Prostate gland (tissue), 2 donors: Measurements from ENCODE around the gene CAB39. TPM values are rescaled to one million over a fixed set of nuclear protein-coding genes. Genes with fewer than 3 reads are reported as not detected.

Experiments
- DNase-seq: peaks from one replicate; pipeline ENCODE4 v3.0.0-alpha.2; 2019; ENCODE audit warnings: low spot score
- H3K27ac ChIP-seq, 2 donors: fragments of 200-600 bp; sonication (generic); 2 replicates each; pipeline ENCODE4 v1.5.1; 2017 to 2019
- H3K27me3 ChIP-seq: fragments of 200-600 bp; sonication (generic); replicated peaks from 2 replicates; pipeline ENCODE4 v1.5.1; 2019; ENCODE audit not compliant: insufficient read depth
- H3K36me3 ChIP-seq, 2 donors: fragments of 200-600 bp; sonication (generic); 1 replicate in 1 of 2; 2 replicates in 1 of 2; pipeline versions ENCODE4 v1.5.1 to v1.8.1; 2017 to 2019
- H3K4me1 ChIP-seq: fragments of 200-600 bp; sonication (generic); replicated peaks from 2 replicates; pipeline ENCODE4 v1.5.1; 2019
- H3K4me3 ChIP-seq, 2 donors: fragments of 200-600 bp; sonication (generic); 2 replicates each; pipeline ENCODE4 v1.5.1; 2017 to 2019
- H3K9me3 ChIP-seq: fragments of 200-600 bp; sonication (generic); 2 replicates; pipeline ENCODE4 v1.5.1; 2017
- POLR2A ChIP-seq: fragments of 450-650 bp; IDR thresholded peaks from one replicate; pipeline ENCODE4 v1.6.1; 2016; ENCODE audit warnings: antibody characterized with exemption, mild to moderate bottlenecking
- POLR2AphosphoS5 ChIP-seq: sonication (generic); formaldehyde crosslinking; IDR thresholded peaks from one replicate; pipeline ENCODE4 v1.6.1; 2017; ENCODE audit warnings: antibody characterized with exemption
- WGBS: methylation state at CpG from one replicate; pipeline ENCODE4 v1.1.5; 2018; 5-methylcytosine and 5-hydroxymethylcytosine counted together
- intact Hi-C: fragments of 100-400 bp; cut with DNase I; formaldehyde crosslinking; loops from one replicate; pipeline ENCODE4 v1.14.2; 2022
- total RNA-seq, 2 donors: library from RNA; depleted of rRNA; stranded (reverse); fragments of >200 nt; gene quantifications; one replicate each; pipeline ENCODE4 v1.1.0, GENCODE V29; 2016
- TF ChIP-seq, protein P1 (sequence below), 4 experiments: fragments of 200-600 bp in 2 of 4; fragments of 450-650 bp in 2 of 4; sonication (generic) in 2 of 4; IDR thresholded peaks; 1 replicate in 3 of 4; 2 replicates in 1 of 4; pipeline ENCODE4 v1.5.1; 2016 to 2019; ENCODE audit warnings: antibody characterized with exemption in 4 of 4, mild to moderate bottlenecking in 2 of 4, moderate library complexity in 2 of 4

The CAB39 gene
- total RNA-seq, 2 donors from 2014 or later = 75.4 to 105 TPM

GRCh38 chr2:230809015-230809414, 96.4 kb downstream of the CAB39 start:
- WGBS = 89% methylated on average over 10 of the region's 10 CpGs
- Histone ChIP-seq H3K27me3 (no peaks in the 10 kb centered on the region), H3K9me3 (no peaks in the 10 kb centered on the region), H3K4me1 (peaks cover 3% of the 10 kb centered on the region), H3K27ac (no peak overlapping the region), H3K4me3 (no peak overlapping the region), H3K36me3 (no peaks in the 10 kb centered on the region)
- no peak for DNase-seq
- TF ChIP-seq, protein P1, sequence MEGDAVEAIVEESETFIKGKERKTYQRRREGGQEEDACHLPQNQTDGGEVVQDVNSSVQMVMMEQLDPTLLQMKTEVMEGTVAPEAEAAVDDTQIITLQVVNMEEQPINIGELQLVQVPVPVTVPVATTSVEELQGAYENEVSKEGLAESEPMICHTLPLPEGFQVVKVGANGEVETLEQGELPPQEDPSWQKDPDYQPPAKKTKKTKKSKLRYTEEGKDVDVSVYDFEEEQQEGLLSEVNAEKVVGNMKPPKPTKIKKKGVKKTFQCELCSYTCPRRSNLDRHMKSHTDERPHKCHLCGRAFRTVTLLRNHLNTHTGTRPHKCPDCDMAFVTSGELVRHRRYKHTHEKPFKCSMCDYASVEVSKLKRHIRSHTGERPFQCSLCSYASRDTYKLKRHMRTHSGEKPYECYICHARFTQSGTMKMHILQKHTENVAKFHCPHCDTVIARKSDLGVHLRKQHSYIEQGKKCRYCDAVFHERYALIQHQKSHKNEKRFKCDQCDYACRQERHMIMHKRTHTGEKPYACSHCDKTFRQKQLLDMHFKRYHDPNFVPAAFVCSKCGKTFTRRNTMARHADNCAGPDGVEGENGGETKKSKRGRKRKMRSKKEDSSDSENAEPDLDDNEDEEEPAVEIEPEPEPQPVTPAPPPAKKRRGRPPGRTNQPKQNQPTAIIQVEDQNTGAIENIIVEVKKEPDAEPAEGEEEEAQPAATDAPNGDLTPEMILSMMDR (IDR thresholded peaks at IDR 0.05) = no peak
- TF ChIP-seq POLR2AphosphoS5 = no peak
- no peak for TF ChIP-seq POLR2A
- intact Hi-C loops = no loop called here

DNA sequence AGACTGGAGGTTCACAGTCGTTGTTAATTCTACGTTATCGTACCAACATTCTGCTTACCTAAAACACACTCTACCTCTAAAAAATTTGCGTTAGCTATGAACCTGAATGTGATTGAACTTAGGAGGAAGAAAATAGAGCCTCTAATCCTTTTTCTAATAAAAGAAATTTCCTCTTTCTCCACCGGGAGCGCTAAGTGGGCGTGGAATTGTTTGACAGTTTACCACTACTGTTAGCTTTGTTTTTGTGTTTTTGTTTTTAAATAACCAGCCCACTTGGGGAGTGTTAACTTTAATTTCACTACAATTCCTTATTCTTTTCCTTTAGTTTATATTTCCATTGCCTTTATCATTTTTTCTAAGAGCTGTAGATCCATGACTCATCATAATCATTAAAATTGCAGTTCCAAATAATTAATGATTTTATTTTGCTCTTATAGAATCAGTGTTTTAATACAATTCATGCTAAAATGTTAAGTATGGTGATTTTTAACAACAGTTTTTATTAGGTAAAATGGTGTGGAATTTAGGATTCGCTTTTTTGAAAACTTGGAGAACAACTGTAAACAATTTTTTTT, 97.1 kb downstream of the CAB39 start:
- no peak overlapping the region for H3K27ac ChIP-seq
- H3K36me3 ChIP-seq = no peaks in the 10 kb centered on the region
- no peak for TF ChIP-seq POLR2AphosphoS5
- TF ChIP-seq, protein P1 (IDR thresholded peaks at IDR 0.05) = no peak
- no peak for TF ChIP-seq POLR2A
- peaks cover 3% of the 10 kb centered on the region for H3K4me1 ChIP-seq
- H3K27me3 ChIP-seq = no peaks in the 10 kb centered on the region
- 83% methylated on average over 8 of the region's 8 CpGs for WGBS
- no peaks in the 10 kb centered on the region for H3K9me3 ChIP-seq
- intact Hi-C loops = no loop called here
- no peak overlapping the region for H3K4me3 ChIP-seq
- DNase-seq = no peak

DNA sequence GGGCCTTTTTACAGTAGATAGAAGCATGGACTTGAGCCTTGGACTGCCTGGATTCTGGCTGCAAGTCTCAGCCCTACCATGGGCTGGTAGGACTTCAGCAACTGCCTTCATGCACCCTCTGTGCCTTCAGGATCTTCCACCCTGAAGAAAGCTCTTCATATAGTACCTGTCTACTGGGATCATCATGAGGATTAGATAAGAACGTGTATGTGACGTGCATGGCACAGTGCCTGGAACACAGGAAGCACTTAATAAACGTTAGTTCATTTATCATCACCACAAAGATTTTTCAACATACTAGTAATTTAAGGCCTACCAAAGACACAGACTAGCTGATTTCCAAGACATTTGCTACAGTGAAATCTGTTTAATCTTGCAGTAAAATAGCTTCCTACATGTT, 98.9 kb downstream of the CAB39 start:
- Histone ChIP-seq H3K27ac (peak overlapping the region in 1 of 2 donors; percentile 21), H3K4me3 (no peak overlapping the region), H3K9me3 (no peaks in the 10 kb centered on the region), H3K27me3 (no peaks in the 10 kb centered on the region), H3K4me1 (peaks cover 3% of the 10 kb centered on the region), H3K36me3 (no peaks in the 10 kb centered on the region)
- TF ChIP-seq POLR2A (no peak), POLR2AphosphoS5 (no peak)
- TF ChIP-seq, protein P1 (IDR thresholded peaks at IDR 0.05) = no peak
- intact Hi-C loops = no loop called here
- 32% methylated on average over 3 of the region's 3 CpGs for WGBS
- DNase-seq = no peak

GRCh38 chr2:230812033-230812432, 99.4 kb downstream of the CAB39 start:
- intact Hi-C loops = no loop called here
- H3K36me3 ChIP-seq = no peaks in the 10 kb centered on the region
- WGBS = 32% methylated on average over 6 of the region's 6 CpGs
- H3K27me3 ChIP-seq = no peaks in the 10 kb centered on the region
- no peaks in the 10 kb centered on the region for H3K9me3 ChIP-seq
- peak overlapping the region in 1 of 2 donors; percentile 21 for H3K27ac ChIP-seq
- no peak overlapping the region for H3K4me3 ChIP-seq
- no peak for DNase-seq
- no peak for TF ChIP-seq POLR2A
- TF ChIP-seq POLR2AphosphoS5 = peak; percentile 32
- peaks cover 3% of the 10 kb centered on the region for H3K4me1 ChIP-seq

- Histone ChIP-seq H3K36me3 (no peaks in the 10 kb centered on the region), H3K27me3 (no peaks in the 10 kb centered on the region), H3K4me1 (peaks cover 3% of the 10 kb centered on the region), H3K4me3 (no peak overlapping the region), H3K27ac (no peak overlapping the region), H3K9me3 (no peaks in the 10 kb centered on the region)
- TF ChIP-seq POLR2AphosphoS5 = no peak
- TF ChIP-seq, protein P1 (IDR thresholded peaks at IDR 0.05) = peak in 3 of 4 experiments; percentile 14 to 28 (median 24)
- no peak for TF ChIP-seq POLR2A
- WGBS = 56% methylated on average over 2 of the region's 2 CpGs
- intact Hi-C loops = no loop called here
- DNase-seq = no peak
Observed at GRCh38 chr2:230814616-230815015, 102.0 kb downstream of the CAB39 start.
